GM12864 (cell line): ENCODE results near the gene SLC39A3.

Source experiments
- DNase-seq: peaks from one replicate; pipeline ENCODE4 v3.0.0-alpha.2; 2011; ENCODE audit warnings: low read depth
- H3K4me3 ChIP-seq: 2 replicates; pipeline ENCODE4 v1.5.1; 2011; ENCODE audit warnings: mild to moderate bottlenecking, low read depth, low read length, control low read depth
- TF ChIP-seq, protein P1 (sequence below): IDR thresholded peaks from 2 replicates; pipeline ENCODE4 v1.5.1; 2011; ENCODE audit warnings: low read depth, mild to moderate bottlenecking, moderate library complexity, low read length, control low read depth, inconsistent platforms; ENCODE audit errors: missing control alignments

Gene SLC39A3

DNA sequence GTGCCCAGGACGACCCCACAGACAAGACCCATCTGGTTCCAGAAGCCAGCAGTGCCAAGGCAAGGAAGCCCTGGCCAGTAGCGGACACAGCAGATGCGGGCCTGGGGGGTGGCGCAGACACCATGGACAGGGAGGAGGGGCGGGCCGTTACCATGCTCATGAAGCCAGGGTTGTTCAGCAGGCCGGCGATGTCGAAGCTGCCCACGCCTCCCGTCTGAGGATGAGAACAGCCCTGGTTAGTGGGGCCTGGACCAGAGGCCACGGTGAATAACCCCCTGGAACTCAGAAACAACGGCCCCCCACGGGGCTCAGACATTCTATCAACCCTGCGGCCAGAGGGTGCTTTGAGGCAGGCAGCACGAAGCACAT, 21.5 kb upstream of the SLC39A3 start:
- no peak for DNase-seq
- no peak overlapping the region for H3K4me3 ChIP-seq
- TF ChIP-seq, protein P1, sequence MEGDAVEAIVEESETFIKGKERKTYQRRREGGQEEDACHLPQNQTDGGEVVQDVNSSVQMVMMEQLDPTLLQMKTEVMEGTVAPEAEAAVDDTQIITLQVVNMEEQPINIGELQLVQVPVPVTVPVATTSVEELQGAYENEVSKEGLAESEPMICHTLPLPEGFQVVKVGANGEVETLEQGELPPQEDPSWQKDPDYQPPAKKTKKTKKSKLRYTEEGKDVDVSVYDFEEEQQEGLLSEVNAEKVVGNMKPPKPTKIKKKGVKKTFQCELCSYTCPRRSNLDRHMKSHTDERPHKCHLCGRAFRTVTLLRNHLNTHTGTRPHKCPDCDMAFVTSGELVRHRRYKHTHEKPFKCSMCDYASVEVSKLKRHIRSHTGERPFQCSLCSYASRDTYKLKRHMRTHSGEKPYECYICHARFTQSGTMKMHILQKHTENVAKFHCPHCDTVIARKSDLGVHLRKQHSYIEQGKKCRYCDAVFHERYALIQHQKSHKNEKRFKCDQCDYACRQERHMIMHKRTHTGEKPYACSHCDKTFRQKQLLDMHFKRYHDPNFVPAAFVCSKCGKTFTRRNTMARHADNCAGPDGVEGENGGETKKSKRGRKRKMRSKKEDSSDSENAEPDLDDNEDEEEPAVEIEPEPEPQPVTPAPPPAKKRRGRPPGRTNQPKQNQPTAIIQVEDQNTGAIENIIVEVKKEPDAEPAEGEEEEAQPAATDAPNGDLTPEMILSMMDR, result no peak

DNA sequence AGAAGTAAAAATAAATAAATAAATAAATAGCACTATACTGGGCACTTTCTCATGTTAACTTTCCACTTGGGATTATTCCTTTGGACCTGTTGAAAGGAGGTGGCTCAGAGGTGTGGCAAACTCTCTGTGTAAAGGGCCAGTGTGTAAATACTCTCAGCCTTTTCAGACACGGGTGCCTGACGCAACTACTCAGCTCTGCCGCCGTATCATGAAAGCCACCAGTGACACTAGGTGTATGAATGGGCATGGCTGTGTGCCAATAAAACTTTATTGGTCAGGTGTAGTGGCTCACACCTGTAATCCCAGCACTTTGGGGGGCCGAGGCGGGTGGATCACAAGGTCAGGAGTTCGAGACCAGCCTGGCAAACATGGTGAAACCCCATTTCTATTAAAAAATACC, 20.1 kb upstream of the SLC39A3 start:
- H3K4me3 ChIP-seq, result no peak overlapping the region
- no peak for DNase-seq
- TF ChIP-seq, protein P1, result no peak

DNA sequence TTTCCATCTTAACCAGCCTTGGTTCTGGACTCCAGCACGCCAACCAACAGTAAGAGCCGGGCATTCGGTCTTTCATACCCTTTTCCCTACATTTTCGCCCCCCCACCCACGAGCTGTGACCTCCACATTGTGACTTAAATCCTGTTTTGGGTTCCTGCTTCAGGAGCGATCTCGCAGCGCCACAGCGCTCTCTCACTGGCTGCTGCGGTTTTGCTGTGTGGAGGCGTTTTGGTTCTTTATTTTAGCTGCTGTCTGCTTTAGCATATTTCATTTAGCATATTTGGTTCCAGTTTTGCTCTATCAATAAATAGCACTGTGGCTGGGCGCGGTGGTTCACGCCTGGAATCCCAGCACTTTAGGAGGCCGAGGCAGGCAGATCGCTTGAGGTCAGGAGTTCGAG, 19.5 kb upstream of the SLC39A3 start:
- H3K4me3 ChIP-seq, result no peak overlapping the region
- TF ChIP-seq, protein P1, result no peak
- DNase-seq, result no peak

DNA sequence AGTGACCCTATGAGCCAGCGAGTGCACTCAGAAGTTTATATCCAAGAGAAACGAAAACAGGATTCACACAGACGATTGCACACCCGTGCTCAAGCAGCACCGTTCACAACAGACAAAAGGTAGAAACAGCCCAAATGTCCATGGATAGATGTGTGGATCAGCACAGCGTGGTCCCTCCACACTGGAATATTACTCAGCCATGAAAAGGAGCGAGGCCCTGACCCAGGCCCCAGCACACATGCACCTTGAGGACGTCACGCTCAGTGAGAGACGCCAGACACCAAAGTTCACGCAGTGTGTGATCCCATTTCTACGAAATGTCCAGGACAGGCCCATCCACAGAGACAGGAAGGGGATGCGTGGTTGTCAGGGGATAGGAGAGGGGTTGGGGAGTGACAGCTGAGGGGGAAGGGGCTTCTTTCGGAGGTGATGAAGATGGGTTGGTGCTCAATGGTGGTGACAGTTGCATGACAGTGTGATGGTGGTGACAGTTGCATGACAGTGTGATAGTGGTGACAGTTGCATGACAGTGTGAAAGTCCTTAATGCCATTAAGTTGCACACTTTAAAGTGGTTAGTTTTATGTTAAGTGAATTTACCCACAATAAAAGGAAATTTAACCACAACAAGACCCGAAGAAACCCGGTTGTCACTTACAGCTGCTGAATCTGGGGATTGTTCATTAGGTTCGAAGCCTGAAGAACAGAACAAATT, 18.9 kb upstream of the SLC39A3 start:
- no peak for DNase-seq
- TF ChIP-seq, protein P1, result no peak
- no peak overlapping the region for H3K4me3 ChIP-seq

DNA sequence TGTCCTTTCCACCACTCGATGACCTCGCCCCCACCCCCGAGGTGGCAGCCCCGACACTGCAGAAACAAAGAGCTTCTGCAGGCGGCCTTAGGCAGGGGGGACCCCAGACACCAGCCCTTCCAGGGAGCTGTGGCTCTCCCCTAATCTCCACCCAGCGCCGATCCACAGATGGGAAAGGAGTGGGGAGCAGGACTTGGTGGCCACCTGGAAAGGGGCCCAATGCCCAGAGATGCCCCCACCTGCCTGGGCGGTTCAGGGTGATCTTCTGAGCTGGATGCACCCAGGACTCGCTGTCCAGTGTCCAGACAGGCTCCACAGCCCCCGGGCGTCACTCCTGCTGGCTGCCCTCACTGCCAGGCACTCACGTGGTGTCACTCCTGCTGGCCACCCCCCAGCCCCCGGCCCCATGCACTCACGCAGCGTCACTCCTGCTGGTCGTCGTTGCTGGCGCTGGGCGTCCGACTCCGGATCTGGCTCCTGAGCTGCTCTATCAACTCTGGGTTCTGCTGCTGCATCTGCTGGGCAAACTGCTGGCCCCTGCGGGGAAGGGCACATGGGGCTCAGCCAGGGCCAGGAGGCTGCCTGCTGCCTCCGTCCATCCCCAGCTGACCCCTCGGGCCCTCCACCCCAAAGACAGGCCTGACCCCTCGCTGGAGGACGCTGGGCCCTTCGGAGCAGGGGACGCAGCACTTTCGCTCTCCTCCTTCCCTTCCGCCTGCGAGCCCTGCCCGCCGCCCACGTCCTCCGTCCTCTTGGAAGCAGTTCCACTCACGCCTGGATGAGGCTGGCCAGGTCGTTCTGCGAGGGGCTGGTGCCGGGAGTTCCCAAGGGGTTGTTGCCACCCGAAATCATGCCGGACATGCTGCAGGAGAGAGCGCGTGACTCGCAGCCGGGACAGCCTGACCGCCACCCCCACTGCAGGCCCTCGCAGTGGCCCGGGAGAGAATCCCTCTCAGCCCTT, 17.4 kb upstream of the SLC39A3 start:
- no peak for DNase-seq
- TF ChIP-seq, protein P1, result no peak
- no peak overlapping the region for H3K4me3 ChIP-seq

DNA sequence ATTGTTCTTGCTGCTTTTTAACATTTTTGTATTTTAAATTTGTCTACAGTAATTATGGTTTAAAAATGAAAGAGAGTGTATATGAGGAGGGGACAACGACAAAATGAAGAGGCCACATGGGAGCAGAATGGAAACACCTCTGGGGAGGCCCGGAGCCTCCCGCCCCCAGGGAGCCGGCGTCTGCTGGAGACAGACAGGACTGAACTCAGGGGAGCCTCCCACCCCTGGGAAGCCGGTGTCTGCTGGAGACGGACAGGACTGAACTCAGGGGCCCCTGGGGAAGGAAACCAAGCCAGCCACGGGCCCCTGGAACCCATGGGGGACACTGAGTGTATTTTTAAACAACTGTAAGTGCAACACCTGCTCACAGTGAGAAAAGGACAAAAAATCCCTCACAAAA, 16.7 kb upstream of the SLC39A3 start:
- H3K4me3 ChIP-seq, result no peak overlapping the region
- TF ChIP-seq, protein P1, result no peak
- no peak for DNase-seq
